ENCODE measurements around the gene OPRL1.

GRCh38 chr20:64035933-64036345, 43.9 kb upstream of the OPRL1 start, which contains the start of gene C20orf204:
- TF ChIP-seq POLR2AphosphoS5 (IDR thresholded peaks at IDR 0.05; ENCODE audit: low read depth, low read length), result no peak
- TF ChIP-seq, protein P1, sequence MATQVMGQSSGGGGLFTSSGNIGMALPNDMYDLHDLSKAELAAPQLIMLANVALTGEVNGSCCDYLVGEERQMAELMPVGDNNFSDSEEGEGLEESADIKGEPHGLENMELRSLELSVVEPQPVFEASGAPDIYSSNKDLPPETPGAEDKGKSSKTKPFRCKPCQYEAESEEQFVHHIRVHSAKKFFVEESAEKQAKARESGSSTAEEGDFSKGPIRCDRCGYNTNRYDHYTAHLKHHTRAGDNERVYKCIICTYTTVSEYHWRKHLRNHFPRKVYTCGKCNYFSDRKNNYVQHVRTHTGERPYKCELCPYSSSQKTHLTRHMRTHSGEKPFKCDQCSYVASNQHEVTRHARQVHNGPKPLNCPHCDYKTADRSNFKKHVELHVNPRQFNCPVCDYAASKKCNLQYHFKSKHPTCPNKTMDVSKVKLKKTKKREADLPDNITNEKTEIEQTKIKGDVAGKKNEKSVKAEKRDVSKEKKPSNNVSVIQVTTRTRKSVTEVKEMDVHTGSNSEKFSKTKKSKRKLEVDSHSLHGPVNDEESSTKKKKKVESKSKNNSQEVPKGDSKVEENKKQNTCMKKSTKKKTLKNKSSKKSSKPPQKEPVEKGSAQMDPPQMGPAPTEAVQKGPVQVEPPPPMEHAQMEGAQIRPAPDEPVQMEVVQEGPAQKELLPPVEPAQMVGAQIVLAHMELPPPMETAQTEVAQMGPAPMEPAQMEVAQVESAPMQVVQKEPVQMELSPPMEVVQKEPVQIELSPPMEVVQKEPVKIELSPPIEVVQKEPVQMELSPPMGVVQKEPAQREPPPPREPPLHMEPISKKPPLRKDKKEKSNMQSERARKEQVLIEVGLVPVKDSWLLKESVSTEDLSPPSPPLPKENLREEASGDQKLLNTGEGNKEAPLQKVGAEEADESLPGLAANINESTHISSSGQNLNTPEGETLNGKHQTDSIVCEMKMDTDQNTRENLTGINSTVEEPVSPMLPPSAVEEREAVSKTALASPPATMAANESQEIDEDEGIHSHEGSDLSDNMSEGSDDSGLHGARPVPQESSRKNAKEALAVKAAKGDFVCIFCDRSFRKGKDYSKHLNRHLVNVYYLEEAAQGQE (IDR thresholded peaks at IDR 0.05; ENCODE audit: insufficient read depth in 1 of 2, low read depth in 2 of 2, low read length in 2 of 2), result no peak
- no peak for TF ChIP-seq TAF1 (IDR thresholded peaks at IDR 0.05; ENCODE audit: borderline replicate concordance, insufficient read depth, low read length)
- no peak for TF ChIP-seq SIN3A (IDR thresholded peaks at IDR 0.05; ENCODE audit: borderline replicate concordance, insufficient read depth, low read length)
